ENCODE measurements around the gene RSPH6A.

Gene RSPH6A

GRCh38 chr19:45814851-45815480 lies at the start of gene RSPH6A:
Gene RSPH6A (minus strand): TSS chr19:45815308. CDS start chr19:45815176, 132 bp downstream.
- DNase-seq, result no peak

GRCh38 chr19:45864629-45865082 lies 49.5 kb upstream of the RSPH6A start:
- no peak for DNase-seq

GRCh38 chr19:45863840-45864628 lies 48.9 kb upstream of the RSPH6A start, which contains the start of gene FOXA3:
Gene FOXA3 (plus strand): TSS chr19:45864326. CDS start chr19:45864457, 131 bp downstream.
- DNase-seq, result peak; percentile 47

- no peak for DNase-seq
Measured at GRCh38 chr19:45863335-45863839, 48.3 kb upstream of the RSPH6A start.

GRCh38 chr19:45862564-45863334 lies 47.6 kb upstream of the RSPH6A start, which contains the start of gene SYMPK:
Gene SYMPK (minus strand): TSS chr19:45863147. CDS start chr19:45854495, 8,652 bp downstream.
- peak; percentile 99 for DNase-seq

- no peak for DNase-seq
Measured at GRCh38 chr19:45862271-45862563, 47.1 kb upstream of the RSPH6A start.

- no peak for DNase-seq
Measured at GRCh38 chr19:45860359-45861259, 45.5 kb upstream of the RSPH6A start.

GRCh38 chr19:45854167-45854778 lies 39.2 kb upstream of the RSPH6A start:
- DNase-seq, result no peak

- DNase-seq, result no peak
Measured at GRCh38 chr19:45852983-45853382, 37.9 kb upstream of the RSPH6A start.

GRCh38 chr19:45852145-45852750 lies 37.1 kb upstream of the RSPH6A start:
- no peak for DNase-seq

GRCh38 chr19:45848922-45849321 lies 33.8 kb upstream of the RSPH6A start:
- DNase-seq, result no peak

- DNase-seq, result no peak
Measured at GRCh38 chr19:45847663-45848062, 32.6 kb upstream of the RSPH6A start.

- DNase-seq, result no peak
Measured at GRCh38 chr19:45842198-45842597, 27.1 kb upstream of the RSPH6A start.

GRCh38 chr19:45834970-45835369 lies 19.9 kb upstream of the RSPH6A start:
- no peak for DNase-seq

GRCh38 chr19:45828945-45829344 lies 13.8 kb upstream of the RSPH6A start:
- no peak for DNase-seq

GRCh38 chr19:45828523-45828922 lies 13.4 kb upstream of the RSPH6A start:
- no peak for DNase-seq

GRCh38 chr19:45827459-45828093 lies 12.5 kb upstream of the RSPH6A start:
- DNase-seq, result no peak

- no peak for DNase-seq
Measured at GRCh38 chr19:45826934-45827333, 11.8 kb upstream of the RSPH6A start.

GRCh38 chr19:45825917-45826893 lies 11.1 kb upstream of the RSPH6A start:
- DNase-seq, result no peak

GRCh38 chr19:45825263-45825605 lies 10.1 kb upstream of the RSPH6A start:
- no peak for DNase-seq

Measured in activated gamma-delta T cell treated with Interleukin-2 at 50 U/mL for 16 hours (primary cell).